Panc1 (cell line): Measurements from ENCODE around the gene MBD4. TPM values are rescaled to one million over a fixed set of nuclear protein-coding genes. Genes with fewer than 3 reads are reported as not detected.

Source experiments
- ATAC-seq: fragments of 200-7000 bp; cut with Tn5 transposase; 2 replicates; pipeline ENCODE4 v1.9.1; 2020; ENCODE audit warnings: mild to moderate bottlenecking, moderate library complexity
- BruUV-seq: library from RNA; stranded (reverse); fragments of 400-500 nt; replicated peaks from 2 replicates; lab custom pipeline; 2021; lab: Mats Ljungman, UMichigan
- CTCF ChIA-PET: fragments of 300-600 bp; sonication (Branson Sonifier 250); formaldehyde crosslinking; loops from one replicate; lab custom pipeline; 2022; ENCODE audit warnings: antibody characterized with exemption; lab: Charles Lee
- POLR2A ChIA-PET: fragments of 300-600 bp; sonication (Branson Sonifier 250); formaldehyde crosslinking; loops from one replicate; lab custom pipeline; 2022; ENCODE audit warnings: antibody characterized with exemption; lab: Charles Lee
- DNase-seq: peaks from one replicate; pipeline ENCODE4 v3.0.0-alpha.2; 2010; ENCODE audit warnings: low read depth, low spot score
- H3K27ac ChIP-seq: 2 replicates; pipeline ENCODE4 v1.5.1; 2011; ENCODE audit warnings: mild to moderate bottlenecking, low read length, inconsistent platforms
- H3K27me3 ChIP-seq: fragments of 200-500 bp; sonication (Bioruptor generic); 2 replicates; pipeline ENCODE4 v1.6.0; 2014; ENCODE audit warnings: low read length, inconsistent platforms; ENCODE audit not compliant: control insufficient read depth, insufficient read depth
- H3K36me3 ChIP-seq: fragments of 200-500 bp; sonication (Bioruptor generic); 2 replicates; pipeline ENCODE4 v1.5.1; 2014; ENCODE audit warnings: inconsistent platforms, mild to moderate bottlenecking, low read length, moderate library complexity; ENCODE audit not compliant: control insufficient read depth, insufficient read depth
- H3K4me1 ChIP-seq: 2 replicates; pipeline ENCODE4 v1.5.1; 2011; ENCODE audit warnings: inconsistent platforms, mild to moderate bottlenecking, low read length, moderate library complexity; ENCODE audit not compliant: control insufficient read depth, insufficient read depth
- H3K4me3 ChIP-seq, 2 experiments: 2 replicates each; pipeline ENCODE4 v1.5.1; 2011 to 2012; ENCODE audit warnings: low read depth in 2 of 2, low read length in 2 of 2, mild to moderate bottlenecking in 2 of 2, inconsistent platforms in 1 of 2, moderate library complexity in 1 of 2
- H3K9me3 ChIP-seq: fragments of 200-500 bp; sonication (Bioruptor generic); 2 replicates; pipeline ENCODE4 v1.5.1; 2014; ENCODE audit warnings: low read depth, mild to moderate bottlenecking, inconsistent platforms, low read length, moderate library complexity; ENCODE audit not compliant: control insufficient read depth, insufficient read depth
- CTCF ChIP-seq: fragments of 450-650 bp; IDR thresholded peaks from 2 replicates; pipeline ENCODE4 v1.5.1; 2017; ENCODE audit warnings: mild to moderate bottlenecking
- POLR2AphosphoS5 ChIP-seq: IDR thresholded peaks from 2 replicates; pipeline ENCODE4 v1.6.1; 2012; ENCODE audit warnings: mild to moderate bottlenecking, low read depth, low read length, moderate library complexity
- REST ChIP-seq, 2 experiments: IDR thresholded peaks; 2 replicates each; pipeline ENCODE4 v1.6.1; 2011 to 2012; ENCODE audit warnings: low read depth in 2 of 2, control low read depth in 1 of 2, low read length in 1 of 2, mild to moderate bottlenecking in 1 of 2, moderate library complexity in 1 of 2; ENCODE audit not compliant: insufficient read depth in 1 of 2
- SIN3A ChIP-seq: IDR thresholded peaks from 2 replicates; pipeline ENCODE4 v1.6.1; 2012; ENCODE audit warnings: low read depth, mild to moderate bottlenecking, low read length, moderate library complexity, borderline replicate concordance; ENCODE audit not compliant: insufficient read depth
- TCF7L2 ChIP-seq: IDR thresholded peaks from 2 replicates; pipeline ENCODE4 v1.6.1; 2011; ENCODE audit warnings: mild to moderate bottlenecking, low read depth, low read length, inconsistent platforms
- in situ Hi-C: cut with HindIII; loops from 2 replicates; pipeline ENCODE4 v1.10.0; 2016; ENCODE audit warnings: low sequenced_read_pairs, low pct_unique_long_range_greater_than_20kb
- intact Hi-C: fragments of 100-400 bp; cut with micrococcal nuclease; formaldehyde crosslinking; loops from one replicate; pipeline ENCODE4 v1.10.0; 2022; ENCODE audit not compliant: unreplicated experiment
- total RNA-seq: library from RNA; stranded (reverse); gene quantifications from one replicate; pipeline ENCODE4 v1.2.1, GENCODE V29; 2021; ENCODE audit not compliant: unreplicated experiment

The MBD4 gene
- total RNA-seq, 1 experiment from 2014 or later = 44.7 TPM

- DNase-seq (no peak), ATAC-seq (no peak)
- ChIA-PET CTCF (no interaction called here), POLR2A (interaction anchor here (0.6 kb wide), 1 partner anchor 123 kb away, joined by 3 read pairs; no protein-coding TSS in a partner anchor)
- H3K4me1 ChIP-seq = peaks cover 16% of the 10 kb centered on the region
- H3K27ac ChIP-seq = no peak overlapping the region
- TF ChIP-seq CTCF (no peak), TCF7L2 (no peak), SIN3A (no peak), POLR2AphosphoS5 (no peak), REST (IDR thresholded peaks at IDR 0.05; ENCODE audit: insufficient read depth in 1 of 2, low read depth in 2 of 2, low read length in 1 of 2) (no peak)
- no peaks in the 10 kb centered on the region for H3K9me3 ChIP-seq
- BruUV-seq = no TSS peak
- no peak overlapping the region for H3K4me3 ChIP-seq
- no peaks in the 10 kb centered on the region for H3K27me3 ChIP-seq
- intact Hi-C loops (no loop called here), in situ Hi-C loops (no loop called here)
- peaks cover 56% of the 10 kb centered on the region for H3K36me3 ChIP-seq
Measured at GRCh38 chr3:129435367-129435766, 4.4 kb downstream of the MBD4 start.

- TF ChIP-seq CTCF = no peak
- TF ChIP-seq TCF7L2 = no peak
- no peak for TF ChIP-seq POLR2AphosphoS5
- no peak for TF ChIP-seq REST (IDR thresholded peaks at IDR 0.05; ENCODE audit: insufficient read depth in 1 of 2, low read depth in 2 of 2, low read length in 1 of 2)
- no peak for TF ChIP-seq SIN3A
- ChIA-PET POLR2A (interaction anchor here (0.5 to 0.6 kb wide), 2 partner anchors 47 to 105 kb away, joined by 3 to 4 read pairs; no protein-coding TSS in a partner anchor), CTCF (no interaction called here)
- Histone ChIP-seq H3K9me3 (no peaks in the 10 kb centered on the region), H3K36me3 (peaks cover 56% of the 10 kb centered on the region), H3K4me1 (peaks cover 16% of the 10 kb centered on the region), H3K27ac (no peak overlapping the region), H3K27me3 (no peaks in the 10 kb centered on the region), H3K4me3 (no peak overlapping the region)
- in situ Hi-C loops (no loop called here), intact Hi-C loops (no loop called here)
- ATAC-seq = no peak
- BruUV-seq = no TSS peak
- DNase-seq = no peak
Measured at GRCh38 chr3:129434140-129434539, 5.6 kb downstream of the MBD4 start.
